Chondrocyte (in vitro differentiated cells): ENCODE results near the gene GCLC. TPM values are rescaled to one million over a fixed set of nuclear protein-coding genes. Genes with fewer than 3 reads are reported as not detected.

Experiments used
- DNase-seq: peaks from one replicate; pipeline ENCODE4 v3.0.0; 2021; ENCODE audit warnings: mixed read lengths, low spot score
- H3K27ac Mint-ChIP-seq: one replicate; pipeline ENCODE4 v1.8.0; 2021; ENCODE audit warnings: mild to moderate bottlenecking, moderate library complexity, mixed read lengths; ENCODE audit not compliant: unreplicated experiment
- H3K27me3 Mint-ChIP-seq: 2 replicates; pipeline ENCODE4 v1.8.0; 2021; ENCODE audit warnings: low read depth, mixed read lengths
- H3K36me3 Mint-ChIP-seq: 2 replicates; pipeline ENCODE4 v1.8.0; 2021; ENCODE audit warnings: low read depth, mixed read lengths
- H3K4me1 Mint-ChIP-seq: 2 replicates; pipeline ENCODE4 v1.8.0; 2021; ENCODE audit warnings: low read depth, mild to moderate bottlenecking, mixed read lengths
- H3K4me3 Mint-ChIP-seq: one replicate; pipeline ENCODE4 v1.8.0; 2021; ENCODE audit warnings: mild to moderate bottlenecking, moderate library complexity, mixed read lengths; ENCODE audit not compliant: unreplicated experiment
- H3K9me3 Mint-ChIP-seq: 2 replicates; pipeline ENCODE4 v1.8.0; 2021; ENCODE audit warnings: low read depth, mixed read lengths
- total RNA-seq: library from RNA; stranded (reverse); gene quantifications from 3 replicates; pipeline ENCODE4 v1.2.1, GENCODE V29; 2021
- TF ChIP-seq, protein P1 (sequence below): fragments of 200-600 bp; sonication (generic); IDR thresholded peaks from 2 replicates; pipeline ENCODE4 v1.5.0; 2021; ENCODE audit warnings: antibody characterized with exemption, mild to moderate bottlenecking, moderate library complexity

Gene GCLC
- total RNA-seq, 1 donor from 2014 or later: 35.2 TPM

DNA sequence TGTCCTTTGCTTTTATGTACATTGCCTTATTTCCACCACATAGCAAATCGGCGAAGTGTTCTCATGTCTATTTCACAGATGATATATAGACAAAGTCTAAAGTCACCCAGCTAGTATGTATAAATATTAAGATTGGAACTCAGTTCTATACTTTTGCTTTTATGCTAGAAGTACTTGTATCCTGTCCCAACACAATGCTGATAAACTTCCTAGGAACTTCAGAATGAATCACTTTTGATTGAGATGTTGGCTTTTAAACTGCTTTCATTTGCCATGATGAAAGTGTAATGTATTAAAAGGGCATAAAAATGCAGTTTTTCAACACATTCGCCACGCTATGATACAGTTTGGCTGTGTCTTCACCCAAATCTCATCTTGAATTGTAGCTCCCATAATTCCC, 50.8 kb downstream of the GCLC start:
- Mint-ChIP-seq H3K4me3 (no peak overlapping the region), H3K27ac (peak overlapping the region; percentile 37)
- TF ChIP-seq, protein P1, sequence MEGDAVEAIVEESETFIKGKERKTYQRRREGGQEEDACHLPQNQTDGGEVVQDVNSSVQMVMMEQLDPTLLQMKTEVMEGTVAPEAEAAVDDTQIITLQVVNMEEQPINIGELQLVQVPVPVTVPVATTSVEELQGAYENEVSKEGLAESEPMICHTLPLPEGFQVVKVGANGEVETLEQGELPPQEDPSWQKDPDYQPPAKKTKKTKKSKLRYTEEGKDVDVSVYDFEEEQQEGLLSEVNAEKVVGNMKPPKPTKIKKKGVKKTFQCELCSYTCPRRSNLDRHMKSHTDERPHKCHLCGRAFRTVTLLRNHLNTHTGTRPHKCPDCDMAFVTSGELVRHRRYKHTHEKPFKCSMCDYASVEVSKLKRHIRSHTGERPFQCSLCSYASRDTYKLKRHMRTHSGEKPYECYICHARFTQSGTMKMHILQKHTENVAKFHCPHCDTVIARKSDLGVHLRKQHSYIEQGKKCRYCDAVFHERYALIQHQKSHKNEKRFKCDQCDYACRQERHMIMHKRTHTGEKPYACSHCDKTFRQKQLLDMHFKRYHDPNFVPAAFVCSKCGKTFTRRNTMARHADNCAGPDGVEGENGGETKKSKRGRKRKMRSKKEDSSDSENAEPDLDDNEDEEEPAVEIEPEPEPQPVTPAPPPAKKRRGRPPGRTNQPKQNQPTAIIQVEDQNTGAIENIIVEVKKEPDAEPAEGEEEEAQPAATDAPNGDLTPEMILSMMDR: no peak

DNA sequence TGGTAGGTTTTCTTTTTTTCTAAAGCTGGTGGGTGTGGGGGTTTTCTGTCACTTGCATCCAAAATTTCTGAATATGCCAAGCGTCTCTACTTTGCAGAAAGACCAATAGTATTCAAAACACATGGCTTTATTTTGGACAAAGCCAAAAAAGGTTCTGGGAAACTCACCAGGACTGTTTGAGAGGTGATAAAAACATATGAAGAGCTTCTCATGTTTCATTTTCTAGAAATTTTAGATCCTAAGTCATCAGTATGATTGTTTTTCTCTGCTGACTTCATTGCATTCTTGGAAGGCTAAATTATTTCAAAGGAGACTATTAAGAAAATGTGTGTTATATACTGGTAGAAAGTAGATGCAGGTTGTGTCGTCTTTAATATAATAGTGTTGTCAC, 51.3 kb downstream of the GCLC start:
- peak overlapping the region; percentile 47 for H3K4me3 Mint-ChIP-seq
- peak overlapping the region; percentile 80 for H3K27ac Mint-ChIP-seq

More for the DNA sequence above, 50.8 kb downstream of the GCLC start:
- Mint-ChIP-seq H3K4me1 (peaks cover 42% of the 10 kb centered on the region), H3K9me3 (no peaks in the 10 kb centered on the region), H3K27me3 (peaks cover 3% of the 10 kb centered on the region), H3K36me3 (peaks cover 2% of the 10 kb centered on the region)
- DNase-seq: no peak

DNA sequence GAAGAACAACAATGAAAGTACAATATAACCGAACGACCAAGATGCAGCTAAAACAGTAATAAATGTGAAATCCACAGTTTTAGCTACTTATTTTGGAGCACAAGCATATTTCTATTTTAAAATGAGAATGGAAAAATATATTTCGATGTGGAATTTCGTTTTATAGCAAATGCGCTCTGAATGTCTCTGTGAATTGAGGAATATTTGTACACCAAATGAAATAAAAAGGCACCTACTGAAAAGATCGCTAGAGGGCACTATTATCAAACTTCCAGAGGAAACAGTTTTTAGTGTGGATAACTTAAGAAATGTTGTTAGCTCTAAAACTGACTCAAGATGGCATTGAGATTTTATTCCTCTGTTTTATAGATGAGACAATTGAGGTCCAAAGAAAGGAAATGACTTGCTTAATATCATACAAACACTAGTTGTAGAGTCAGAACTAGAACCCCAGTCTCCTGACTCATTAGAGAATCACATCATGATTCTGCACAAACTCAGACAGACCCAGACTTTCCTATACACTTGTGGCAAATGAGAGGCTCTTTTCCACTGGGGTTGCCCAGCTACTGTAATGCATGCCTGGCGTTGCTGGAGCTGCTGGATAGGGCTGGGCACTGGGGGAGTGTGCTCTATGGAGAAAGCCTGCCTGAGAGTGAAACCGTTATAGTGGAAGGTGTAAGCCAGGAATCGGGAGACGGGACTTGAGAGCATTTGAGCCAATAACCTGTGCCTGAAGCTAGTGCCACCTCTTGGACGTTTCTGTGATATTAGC, 51.9 kb downstream of the GCLC start:
- TF ChIP-seq, protein P1: peak; percentile 95
- DNase-seq: no peak
- Mint-ChIP-seq H3K4me1 (peaks cover 37% of the 10 kb centered on the region), H3K36me3 (no peaks in the 10 kb centered on the region), H3K9me3 (no peaks in the 10 kb centered on the region), H3K27ac (peak overlapping the region; percentile 80), H3K4me3 (peak overlapping the region; percentile 47), H3K27me3 (peaks cover 6% of the 10 kb centered on the region)

More for the DNA sequence above, 51.3 kb downstream of the GCLC start:
- Mint-ChIP-seq H3K9me3 (no peaks in the 10 kb centered on the region), H3K36me3 (no peaks in the 10 kb centered on the region), H3K4me1 (peaks cover 40% of the 10 kb centered on the region), H3K27me3 (peaks cover 5% of the 10 kb centered on the region)
- DNase-seq: no peak
- TF ChIP-seq, protein P1: no peak

DNA sequence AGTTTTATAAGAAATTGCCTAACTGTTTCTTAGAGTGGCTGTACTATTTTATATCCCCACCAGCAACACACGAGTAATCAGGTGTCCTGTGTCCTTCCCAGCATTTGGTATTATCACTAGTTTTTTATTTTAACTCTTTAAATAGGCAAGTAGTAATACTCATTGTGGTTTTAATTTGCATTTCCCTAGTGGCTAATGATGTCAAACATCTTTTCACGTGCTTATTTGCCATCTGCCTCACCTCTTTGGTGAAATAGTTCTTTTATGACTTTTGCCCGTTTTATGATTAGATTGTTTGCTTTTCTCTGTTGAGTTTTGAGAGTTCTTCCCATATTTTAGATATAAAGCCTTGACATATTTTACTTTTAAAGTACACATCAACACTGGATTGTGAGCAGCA, 57.8 kb downstream of the GCLC start:
- Mint-ChIP-seq H3K27ac (no peak overlapping the region), H3K4me3 (no peak overlapping the region), H3K36me3 (no peaks in the 10 kb centered on the region), H3K4me1 (peaks cover 22% of the 10 kb centered on the region), H3K9me3 (no peaks in the 10 kb centered on the region), H3K27me3 (peaks cover 16% of the 10 kb centered on the region)
- no peak for DNase-seq
- TF ChIP-seq, protein P1: no peak

DNA sequence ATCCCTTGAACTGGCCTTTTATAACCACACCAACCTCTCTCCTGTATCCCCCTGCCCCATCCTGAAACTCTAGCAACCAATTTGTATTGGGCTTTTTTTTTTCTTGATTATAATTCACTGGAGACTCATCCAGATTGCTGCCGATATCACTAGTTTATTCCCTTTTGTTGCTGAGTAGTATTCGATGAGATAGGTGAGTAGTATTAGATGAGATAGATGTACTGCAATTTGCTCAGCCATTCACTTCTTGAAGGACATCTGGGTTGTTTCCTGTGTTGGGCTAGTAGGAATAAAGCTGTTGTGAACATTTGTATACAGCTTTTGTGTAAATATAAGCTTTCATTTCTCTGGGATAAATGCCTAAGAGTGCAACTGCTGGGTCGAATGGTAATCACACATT, 58.2 kb downstream of the GCLC start:
- no peaks in the 10 kb centered on the region for H3K9me3 Mint-ChIP-seq
- peaks cover 15% of the 10 kb centered on the region for H3K27me3 Mint-ChIP-seq
- peaks cover 22% of the 10 kb centered on the region for H3K4me1 Mint-ChIP-seq
- no peak overlapping the region for H3K27ac Mint-ChIP-seq
- DNase-seq: no peak
- H3K36me3 Mint-ChIP-seq: no peaks in the 10 kb centered on the region
- H3K4me3 Mint-ChIP-seq: no peak overlapping the region
- TF ChIP-seq, protein P1: no peak
